Placental epithelial cell (primary cell): ENCODE data around the gene TRMT6. TPM values are rescaled to one million over a fixed set of nuclear protein-coding genes. Genes with fewer than 3 reads are reported as not detected.

Source experiments
- small RNA-seq: library from RNA; depleted of rRNA; stranded (forward); fragments of <200 nt; gene quantifications from one replicate; pipeline ENCODE3, GENCODE V24; 2012
- total RNA-seq: library from RNA; depleted of rRNA; stranded (reverse); fragments of >200 nt; gene quantifications from 2 replicates; pipeline ENCODE4 v1.2.3, GENCODE V29; 2012

TRMT6 gene
- total RNA-seq = 3.5 and 5.7 TPM in 2 replicates

GRCh38 chr20:5950271-5951031, at the start of gene TRMT6, which contains the start of gene MCM8:
Gene TRMT6 (minus strand): TSS chr20:5950533. CDS start chr20:5950405, 128 bp downstream.
Gene MCM8 (plus strand): TSS chr20:5950652. CDS start chr20:5952016, 1,364 bp downstream.

Small RNAs within 50 kb of the gene (small RNA-seq; reads per million reads assigned to genes)
- gene RF00019 (not detected), gene RNU1-55P (1.6 reads per million, percentile 73 among the genes with 10 or more reads in this experiment)

Other genes starting within 250 kb of the TRMT6 start
- gene SHLD1, start 200.1 kb downstream of the TRMT6 start, total RNA-seq = 0.54 and 1.6 TPM in 2 replicates
- 0.22 TPM in 1 of 2 replicates, not detected in the other for gene CHGB, start 39.0 kb downstream of the TRMT6 start, total RNA-seq
- 3.1 and 5.1 TPM in 2 replicates for gene MCM8, start 119 bp upstream of the TRMT6 start, total RNA-seq
- 25.9 and 42.3 TPM in 2 replicates for gene CRLS1, start 55.6 kb upstream of the TRMT6 start, total RNA-seq
- 0.39 and 2.6 TPM in 2 replicates for gene LRRN4, start 103.5 kb upstream of the TRMT6 start, total RNA-seq
- gene FERMT1, start 172.5 kb upstream of the TRMT6 start, total RNA-seq = 15.3 and 41.8 TPM in 2 replicates